Fibroblast of skin of abdomen (primary cell): ENCODE data around the gene EPHA7.

Source experiments
- DNase-seq: peaks from one replicate; pipeline ENCODE4 v3.0.0-alpha.2; 2013

Gene EPHA7

GRCh38 chr6:93393554-93394074 lies 25.7 kb downstream of the EPHA7 start:
- no peak for DNase-seq

DNA sequence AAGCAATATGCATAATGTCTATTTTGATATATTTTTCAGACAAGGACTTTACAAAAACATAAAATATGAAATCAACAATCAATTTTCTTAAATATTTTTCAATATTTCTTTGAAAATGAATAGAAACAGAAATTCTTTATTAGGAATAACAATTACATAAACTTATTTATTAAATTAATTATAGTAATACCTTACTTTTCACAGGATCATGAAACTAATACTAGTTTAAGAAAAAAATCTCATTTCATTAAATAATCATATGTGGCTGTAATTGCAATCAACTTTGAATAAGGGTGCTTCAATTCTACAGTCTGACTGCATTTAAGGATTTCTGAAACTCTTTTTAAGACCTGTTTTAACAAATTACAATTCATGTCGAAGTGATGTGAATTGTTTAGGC lies 26.6 kb downstream of the EPHA7 start:
- DNase-seq = no peak

- no peak for DNase-seq
Observed at GRCh38 chr6:93391965-93392364, 27.4 kb downstream of the EPHA7 start.

GRCh38 chr6:93389192-93389591 lies 30.2 kb downstream of the EPHA7 start:
- no peak for DNase-seq

DNA sequence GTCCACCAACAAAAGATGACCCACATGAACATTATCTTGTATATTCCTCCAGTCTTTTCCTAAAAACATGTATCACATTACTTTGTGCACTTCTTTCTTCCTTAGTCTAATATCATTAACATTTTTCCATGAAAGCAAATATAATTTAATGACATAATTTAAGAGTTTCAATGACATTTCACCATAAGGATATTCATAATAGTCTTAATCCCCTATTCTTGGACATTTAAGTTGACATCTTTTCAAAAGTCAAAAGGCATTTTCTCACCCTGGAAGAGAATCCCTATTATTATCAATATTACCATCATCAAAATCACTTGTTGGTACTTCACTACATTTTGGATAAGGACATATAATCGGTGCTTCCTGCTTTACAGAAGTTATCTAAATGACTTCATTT lies 31.3 kb downstream of the EPHA7 start:
- DNase-seq = no peak

- DNase-seq = no peak
Observed at GRCh38 chr6:93376026-93376540, 43.3 kb downstream of the EPHA7 start.

DNA sequence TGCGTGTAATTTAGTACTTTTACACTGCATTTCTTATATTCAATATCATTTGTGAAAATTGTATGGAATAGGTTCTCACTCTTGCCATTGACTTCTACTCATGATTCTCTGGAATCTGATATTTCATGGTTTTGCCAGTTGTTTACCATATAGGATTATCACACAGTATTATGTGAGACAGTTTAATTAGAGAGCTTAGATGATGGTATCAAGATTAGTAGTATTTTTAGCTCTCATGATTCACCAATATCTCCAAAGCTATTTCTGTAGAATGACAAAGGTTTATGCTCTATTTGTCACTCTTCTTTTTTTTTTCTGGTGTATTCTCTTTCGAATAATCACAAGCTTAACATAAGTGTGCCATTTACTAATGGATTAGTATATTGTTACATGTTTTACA lies 45.9 kb downstream of the EPHA7 start:
- DNase-seq = no peak

- no peak for DNase-seq
Observed at GRCh38 chr6:93371756-93372155, 47.6 kb downstream of the EPHA7 start.

DNA sequence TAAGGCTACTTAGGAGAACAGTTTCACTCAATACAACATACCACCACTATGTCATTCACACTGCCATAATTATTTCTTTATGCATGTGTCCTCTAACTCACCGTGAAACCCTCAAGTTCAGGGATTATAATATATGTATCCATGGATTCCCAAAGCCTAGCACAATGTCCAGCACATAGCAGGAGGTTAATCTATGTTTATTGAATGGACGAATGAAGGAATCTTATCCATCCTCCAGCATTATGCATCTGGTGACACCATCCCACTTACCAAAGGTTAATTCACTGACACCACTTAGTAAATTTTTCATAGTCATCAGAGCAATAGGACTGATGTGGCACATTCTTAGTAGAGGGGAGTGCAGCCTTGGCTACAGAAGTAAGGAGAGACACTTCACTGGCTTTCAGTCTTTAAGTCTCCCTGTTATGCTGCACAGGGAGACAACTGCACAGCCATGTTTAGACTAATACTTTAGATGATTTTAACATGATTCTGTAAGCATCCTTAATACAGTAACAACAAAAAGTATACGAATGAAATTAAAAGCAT lies 49.7 kb downstream of the EPHA7 start:
- DNase-seq = no peak

DNA sequence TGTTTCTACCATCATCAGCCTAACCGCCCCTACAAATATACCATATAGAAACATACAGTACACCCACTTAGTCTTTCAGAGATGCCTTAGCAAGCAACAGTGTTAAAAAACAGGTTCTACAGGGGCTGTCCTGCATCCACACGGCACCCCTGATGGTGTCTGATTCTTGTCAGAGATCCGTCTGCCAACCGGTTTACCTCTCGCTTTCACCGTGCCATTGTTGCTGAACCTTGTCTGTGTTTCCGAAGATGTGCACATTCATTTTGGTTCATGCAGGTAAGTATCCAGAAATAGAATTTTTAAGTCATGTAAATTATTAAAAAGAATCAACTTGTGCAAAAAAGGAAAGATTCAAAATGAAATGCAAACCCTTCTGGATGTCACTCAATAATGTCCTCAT lies 52.9 kb downstream of the EPHA7 start:
- DNase-seq = no peak

DNA sequence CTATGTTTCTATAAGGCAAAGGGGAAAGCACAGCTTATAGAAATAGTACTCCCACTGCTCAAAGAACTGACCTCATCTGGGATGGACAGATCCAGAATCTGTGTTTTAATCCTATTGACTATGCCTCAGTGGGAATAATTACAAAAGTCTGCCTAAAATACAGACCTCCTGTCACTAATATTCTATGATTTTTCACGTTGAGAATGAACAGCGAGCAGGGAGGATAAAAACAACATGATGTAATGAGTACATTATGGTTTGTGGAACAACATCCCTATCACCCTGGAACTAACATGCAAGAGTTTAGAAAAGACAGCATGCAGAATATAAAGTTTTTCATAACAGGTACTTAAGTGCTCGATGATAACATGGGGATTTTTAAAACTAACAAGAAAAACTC lies 53.9 kb downstream of the EPHA7 start:
- DNase-seq = no peak

GRCh38 chr6:93358435-93358834 lies 60.9 kb downstream of the EPHA7 start:
- no peak for DNase-seq

- DNase-seq = no peak
Observed at GRCh38 chr6:93352604-93353003, 66.8 kb downstream of the EPHA7 start.

DNA sequence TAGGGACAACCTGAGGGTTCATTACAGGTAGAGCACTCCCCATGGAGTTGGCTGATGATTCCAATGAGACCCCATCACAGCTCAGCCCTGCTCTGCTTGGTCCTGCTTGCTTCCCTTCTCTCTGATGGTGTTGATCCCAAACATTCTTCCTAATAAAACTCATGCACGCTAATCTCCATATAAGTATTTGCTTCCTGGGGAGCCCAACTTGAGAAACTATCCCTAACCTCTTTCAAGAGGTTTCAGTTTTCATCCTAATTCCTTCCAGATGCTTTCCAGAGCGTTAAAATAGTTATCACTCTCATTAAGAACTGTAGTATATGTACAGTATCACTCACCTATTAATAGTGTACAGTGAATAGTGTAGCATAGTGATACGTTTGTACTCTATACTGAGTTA lies 68.1 kb downstream of the EPHA7 start:
- DNase-seq = no peak

DNA sequence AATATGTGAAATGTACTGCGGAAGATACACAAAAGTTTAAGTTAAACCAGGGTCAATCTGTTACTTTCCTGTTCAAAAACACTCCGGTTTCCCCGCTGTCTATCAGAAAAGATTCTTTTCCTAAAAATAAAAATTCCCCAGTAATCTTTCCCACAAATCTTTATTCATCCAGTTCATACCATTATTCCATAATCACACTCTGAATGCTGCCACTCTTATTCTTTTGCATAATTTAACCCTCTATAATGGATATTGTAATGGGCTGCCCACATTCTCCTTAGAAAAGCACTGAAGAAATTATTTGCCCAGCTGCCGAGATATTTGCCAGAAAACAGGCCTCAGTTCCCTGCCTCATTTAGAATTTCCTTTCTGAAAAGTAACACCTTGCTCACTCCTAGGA lies 68.6 kb downstream of the EPHA7 start:
- DNase-seq = no peak

GRCh38 chr6:93344333-93344835 lies 75.0 kb downstream of the EPHA7 start:
- DNase-seq = no peak

DNA sequence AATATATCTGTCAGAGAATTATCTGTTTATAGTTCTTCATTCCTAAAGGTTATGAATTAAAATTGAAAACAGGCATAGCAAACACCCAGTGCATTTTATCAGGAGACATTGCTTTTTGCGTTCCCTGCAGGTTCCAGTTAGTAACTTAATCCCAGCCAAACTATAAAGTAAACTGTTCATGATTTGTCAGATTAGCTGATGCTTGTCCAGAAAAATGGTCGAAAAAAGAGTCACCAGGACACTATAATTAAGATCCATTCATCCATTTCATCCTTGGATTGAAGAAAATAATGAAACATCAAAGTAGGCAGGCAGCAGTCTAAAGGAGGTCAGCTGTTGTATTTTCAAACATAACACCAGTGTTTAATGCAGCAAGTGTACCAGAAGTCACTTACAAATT lies 75.9 kb downstream of the EPHA7 start:
- DNase-seq = no peak

GRCh38 chr6:93341900-93342613 lies 77.3 kb downstream of the EPHA7 start:
- no peak for DNase-seq

GRCh38 chr6:93337772-93338394 lies 81.5 kb downstream of the EPHA7 start:
- DNase-seq = no peak

GRCh38 chr6:93337014-93337413 lies 82.3 kb downstream of the EPHA7 start:
- no peak for DNase-seq

GRCh38 chr6:93329301-93330000 lies 89.9 kb downstream of the EPHA7 start:
- DNase-seq = no peak

GRCh38 chr6:93327857-93328256 lies 91.5 kb downstream of the EPHA7 start:
- DNase-seq = no peak

DNA sequence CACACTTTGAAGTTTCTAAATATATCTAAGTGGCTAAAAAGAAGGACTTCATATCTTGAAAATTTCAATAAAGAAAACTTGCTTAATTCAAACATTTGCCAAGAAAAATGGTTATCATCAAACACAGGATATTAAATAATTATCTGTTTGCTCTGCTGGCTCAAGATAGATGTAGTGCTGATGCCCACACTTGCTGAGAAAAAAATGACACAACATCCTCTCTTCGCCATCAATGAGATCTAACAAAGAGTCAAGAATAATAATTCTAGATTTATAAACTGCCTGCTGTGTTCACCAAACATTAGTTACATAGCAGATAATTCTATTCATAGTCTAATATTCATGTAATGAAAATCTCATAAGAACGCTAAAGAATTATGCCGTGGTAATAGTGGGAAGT lies 93.6 kb downstream of the EPHA7 start:
- no peak for DNase-seq
